K562 (cell line): Measurements from ENCODE around the gene HLA-E. TPM values are rescaled to one million over a fixed set of nuclear protein-coding genes. Genes with fewer than 3 reads are reported as not detected.

Source experiments
- CBFA2T3 ChIP-seq: fragments of 450-650 bp; IDR thresholded peaks from 2 replicates; pipeline ENCODE4 v1.6.1; 2017
- DPF2 ChIP-seq: fragments of 450-650 bp; IDR thresholded peaks from 2 replicates; pipeline ENCODE4 v1.6.1; 2016
- HINFP ChIP-seq: fragments of 450-650 bp; conservative IDR thresholded peaks from 2 replicates; pipeline ENCODE4 v1.6.1; 2016; ENCODE audit warnings: missing genetic modification characterization, low read depth, mild to moderate bottlenecking, control low read depth, missing compliant biosample characterization
- HNRNPLL ChIP-seq: fragments of 200-400 bp; formaldehyde crosslinking; IDR thresholded peaks from 2 replicates; pipeline ENCODE4 v1.6.1; 2017; ENCODE audit warnings: low read length, low read depth, mild to moderate bottlenecking; ENCODE audit not compliant: poor library complexity, severe bottlenecking
- POLR3G ChIP-seq: IDR thresholded peaks from 2 replicates; pipeline ENCODE4 v1.6.1; 2011; ENCODE audit not compliant: insufficient read length, insufficient replicate concordance; ENCODE audit errors: extremely low read depth
- POU5F1 ChIP-seq: fragments of 150-350 bp; IDR thresholded peaks from 2 replicates; pipeline ENCODE4 v1.6.1; 2014; ENCODE audit warnings: borderline replicate concordance, low read length, low read depth, mild to moderate bottlenecking; ENCODE audit not compliant: partially characterized antibody
- PTBP1 ChIP-seq: fragments of 200-400 bp; formaldehyde crosslinking; IDR thresholded peaks from 2 replicates; pipeline ENCODE4 v1.6.1; 2017; ENCODE audit warnings: low read depth, low read length
- PTTG1 ChIP-seq: fragments of 450-650 bp; IDR thresholded peaks from 2 replicates; pipeline ENCODE4 v1.6.1; 2016; ENCODE audit warnings: low read depth, mild to moderate bottlenecking, missing genetic modification characterization, missing compliant biosample characterization
- RBM15 ChIP-seq: fragments of 200-400 bp; formaldehyde crosslinking; IDR thresholded peaks from 2 replicates; pipeline ENCODE4 v1.6.1; 2018; ENCODE audit warnings: mild to moderate bottlenecking, low read length, moderate library complexity; ENCODE audit not compliant: insufficient read depth
- RBM25 ChIP-seq: fragments of 200-400 bp; formaldehyde crosslinking; IDR thresholded peaks from 2 replicates; pipeline ENCODE4 v1.6.1; 2018; ENCODE audit warnings: low read length, low read depth, moderate library complexity; ENCODE audit not compliant: severe bottlenecking
- RUNX1 ChIP-seq: sonication (generic); IDR thresholded peaks from 2 replicates; pipeline ENCODE4 v1.6.1; 2016; ENCODE audit warnings: antibody characterized with exemption, low read depth
- SIRT6 ChIP-seq: IDR thresholded peaks from one replicate; pipeline ENCODE4 v1.6.1; 2012; ENCODE audit warnings: low read depth, mild to moderate bottlenecking, control low read depth, inconsistent platforms, low read length, moderate library complexity
- SMARCB1 ChIP-seq: IDR thresholded peaks from 2 replicates; pipeline ENCODE4 v1.6.1; 2011; ENCODE audit warnings: improper control_type of control experiment, low read depth; ENCODE audit not compliant: insufficient read length
- SNIP1 ChIP-seq: fragments of 450-650 bp; IDR thresholded peaks from 2 replicates; pipeline ENCODE4 v1.7.1; 2017; ENCODE audit warnings: low read depth, mild to moderate bottlenecking
- SOX6 ChIP-seq: fragments of 450-650 bp; IDR thresholded peaks from 2 replicates; pipeline ENCODE4 v1.6.1; 2014; ENCODE audit warnings: mild to moderate bottlenecking
- THRA ChIP-seq: fragments of 450-650 bp; IDR thresholded peaks from 2 replicates; pipeline ENCODE4 v1.6.1; 2017; ENCODE audit warnings: mild to moderate bottlenecking, moderate library complexity
- WHSC1 ChIP-seq: IDR thresholded peaks from one replicate; pipeline ENCODE4 v1.6.1; 2012; ENCODE audit warnings: low read length, control low read depth, inconsistent platforms
- ZKSCAN3 ChIP-seq: fragments of 250-450 bp; sonication (Bioruptor Pico); IDR thresholded peaks from 2 replicates; pipeline ENCODE4 v1.4.0; 2020
- ZNF165 ChIP-seq: fragments of 250-450 bp; sonication (Bioruptor Pico); IDR thresholded peaks from 2 replicates; pipeline ENCODE4 v1.4.0; 2020; ENCODE audit warnings: borderline replicate concordance
- ZNF224 ChIP-seq: sonication (generic); formaldehyde crosslinking; IDR thresholded peaks from 2 replicates; pipeline ENCODE4 v1.8.0; 2022; ENCODE audit warnings: mild to moderate bottlenecking, missing genetic modification reagents
- ZNF511 ChIP-seq: sonication (generic); formaldehyde crosslinking; IDR thresholded peaks from 2 replicates; pipeline ENCODE4 v1.8.0; 2022; ENCODE audit warnings: mild to moderate bottlenecking, missing genetic modification reagents
- ZNF785 ChIP-seq: fragments of 250-450 bp; sonication (Bioruptor Pico); IDR thresholded peaks from 2 replicates; pipeline ENCODE4 v1.4.0; 2020; ENCODE audit warnings: mild to moderate bottlenecking
- ZNF79 ChIP-seq: fragments of 250-450 bp; sonication (Bioruptor Pico); IDR thresholded peaks from 2 replicates; pipeline ENCODE4 v1.4.0; 2020; ENCODE audit warnings: low read depth, mild to moderate bottlenecking, moderate library complexity
- polyA plus RNA-seq, 8 experiments: library from polyadenylated mRNA; depleted of rRNA in 4 of 8; stranded (reverse) in 5 of 8; unstranded in 3 of 8; fragments of >200 nt; fragmentation: Nextera tagmentation in 2 of 8; fragmentation: Illumina TruSeq in 1 of 8; extraction: Ambion mirVana in 2 of 8; extraction: Trizol in 1 of 8; gene quantifications; 2 replicates each; pipeline versions ENCODE4 v1.2.1 to v1.2.3, GENCODE V29; 2011 to 2014; ENCODE audit warnings: inconsistent platforms in 1 of 8, missing spikeins in 1 of 8
- total RNA-seq, 7 experiments: library from RNA; depleted of rRNA in 6 of 7; stranded (reverse); fragments of >200 nt in 6 of 7; fragmentation: Illumina TruSeq in 2 of 7; extraction: Trizol in 2 of 7; gene quantifications; 2 replicates each; pipeline versions ENCODE4 v1.2.1 to v1.2.3, GENCODE V29; 2011 to 2021; ENCODE audit warnings: low replicate concordance in 1 of 7
- TF ChIP-seq, protein P1 (sequence below): fragments of 250-450 bp; sonication (Bioruptor Pico); IDR thresholded peaks from 2 replicates; pipeline ENCODE4 v1.8.0; 2022; ENCODE audit warnings: moderate library complexity, mild to moderate bottlenecking, inconsistent platforms
- TF ChIP-seq, protein P2 (sequence below): sonication (generic); formaldehyde crosslinking; IDR thresholded peaks from 2 replicates; pipeline ENCODE4 v1.8.1; 2022; ENCODE audit warnings: missing genetic modification reagents

Gene HLA-E
- total and polyA plus RNA-seq, 9 of the 15 experiments (the other 6 are each of a cell fraction or from before 2014, with no cell fraction given), result 3.2 to 39.9 (median 26.8) TPM

DNA sequence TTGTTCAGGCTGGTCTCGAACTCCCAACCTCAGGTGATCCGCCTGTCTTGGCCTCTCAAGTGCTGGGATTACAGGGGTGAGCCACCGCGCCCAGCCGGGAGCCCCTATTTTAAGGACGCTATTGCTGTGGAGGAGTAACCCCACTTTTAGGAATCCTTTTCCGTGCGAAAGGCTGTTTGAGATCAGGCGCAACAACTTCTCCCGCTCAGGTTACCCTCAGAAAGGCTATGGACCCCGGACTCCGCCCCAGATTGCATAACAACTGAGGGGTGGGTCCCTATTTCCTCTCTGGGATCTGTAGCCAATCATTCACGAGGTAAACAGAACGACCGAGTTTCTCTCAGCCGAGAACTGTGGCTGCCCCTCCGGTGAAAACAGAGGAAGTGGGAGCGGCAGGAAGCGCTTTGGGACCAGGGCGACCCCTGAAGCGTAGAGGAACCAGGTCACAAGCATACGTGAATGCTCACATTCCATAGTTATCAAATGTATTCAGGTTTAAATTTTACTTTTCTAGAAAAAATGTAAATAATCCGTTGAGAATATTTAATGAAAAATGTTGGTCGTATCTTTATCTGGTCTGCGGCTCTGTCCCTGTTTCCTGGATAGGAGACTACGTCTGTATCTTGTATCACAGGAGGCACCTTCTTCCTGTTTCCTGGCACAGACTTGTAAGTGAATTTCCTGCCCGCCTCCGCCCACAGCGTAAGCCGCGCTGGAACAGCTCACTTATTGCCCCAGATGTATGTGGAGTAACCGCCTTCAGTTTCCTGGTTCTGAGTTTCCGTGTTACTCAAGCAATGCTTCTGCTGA lies 26.8 kb downstream of the HLA-E start (continued):
- no peak for TF ChIP-seq ZNF785 (CRISPR knock-in tag)
- no peak for TF ChIP-seq PTTG1 (tag)
- no peak for TF ChIP-seq ZNF224 (CRISPR knock-in tag)
- TF ChIP-seq WHSC1, result no peak
- TF ChIP-seq RBM25, result peak; percentile 19
- no peak for TF ChIP-seq HINFP (tag)
- TF ChIP-seq, protein P1, sequence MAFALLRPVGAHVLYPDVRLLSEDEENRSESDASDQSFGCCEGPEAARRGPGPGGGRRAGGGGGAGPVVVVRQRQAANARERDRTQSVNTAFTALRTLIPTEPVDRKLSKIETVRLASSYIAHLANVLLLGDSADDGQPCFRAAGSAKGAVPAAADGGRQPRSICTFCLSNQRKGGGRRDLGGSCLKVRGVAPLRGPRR, result no peak
- 0 out of 2 replicates have a peak, but pooled peaks have one; percentile 60 for TF ChIP-seq SOX6
- TF ChIP-seq ZKSCAN3 (CRISPR knock-in tag), result no peak
- no peak for TF ChIP-seq POU5F1
- TF ChIP-seq DPF2, result peak; percentile 84
- TF ChIP-seq PTBP1, result no peak
- TF ChIP-seq ZNF165, result no peak
- no peak for TF ChIP-seq SMARCB1
- TF ChIP-seq ZNF511 (CRISPR knock-in tag), result no peak; the same call in 1 of the 2 replicates
- no peak for TF ChIP-seq ZNF79 (CRISPR knock-in tag)
- TF ChIP-seq, protein P2, sequence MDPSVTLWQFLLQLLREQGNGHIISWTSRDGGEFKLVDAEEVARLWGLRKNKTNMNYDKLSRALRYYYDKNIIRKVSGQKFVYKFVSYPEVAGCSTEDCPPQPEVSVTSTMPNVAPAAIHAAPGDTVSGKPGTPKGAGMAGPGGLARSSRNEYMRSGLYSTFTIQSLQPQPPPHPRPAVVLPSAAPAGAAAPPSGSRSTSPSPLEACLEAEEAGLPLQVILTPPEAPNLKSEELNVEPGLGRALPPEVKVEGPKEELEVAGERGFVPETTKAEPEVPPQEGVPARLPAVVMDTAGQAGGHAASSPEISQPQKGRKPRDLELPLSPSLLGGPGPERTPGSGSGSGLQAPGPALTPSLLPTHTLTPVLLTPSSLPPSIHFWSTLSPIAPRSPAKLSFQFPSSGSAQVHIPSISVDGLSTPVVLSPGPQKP (CRISPR knock-in tag), result no peak
- TF ChIP-seq SNIP1, result no peak
- no peak for TF ChIP-seq RUNX1
- no peak for TF ChIP-seq RBM15
- TF ChIP-seq THRA, result no peak
- TF ChIP-seq SIRT6, result no peak
- no peak for TF ChIP-seq POLR3G
- peak; percentile 87 for TF ChIP-seq CBFA2T3
- TF ChIP-seq HNRNPLL, result peak; percentile 100
